ENCODE measurements around the gene HBG2. TPM values are rescaled to one million over a fixed set of nuclear protein-coding genes. Genes with fewer than 3 reads are reported as not detected.

Gene HBG2
- total RNA-seq, 2 experiments from 2014 or later = not detected

DNA sequence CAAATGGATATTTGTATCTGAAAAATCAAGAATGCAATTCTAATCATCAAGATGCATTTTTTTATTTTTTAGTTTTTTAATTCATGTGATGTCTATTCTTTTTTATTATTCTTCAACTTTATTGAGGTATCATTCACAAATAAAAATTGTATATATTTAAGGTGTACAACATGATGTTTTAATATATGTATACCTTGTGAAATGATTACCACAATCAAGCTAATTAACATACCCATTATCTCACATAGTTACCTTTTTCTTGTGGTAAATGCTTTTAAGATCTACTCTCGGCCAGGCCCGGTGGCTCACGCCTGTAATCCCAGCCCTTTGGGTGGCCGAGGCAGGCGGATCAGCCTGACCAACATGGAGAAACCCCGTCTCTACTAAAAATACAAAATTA is 31.4 kb downstream of the HBG2 start:
- H3K27ac Mint-ChIP-seq = no peak overlapping the region
- POLR2A ChIA-PET = no interaction called here
- CTCF ChIA-PET = no interaction called here
- DNase-seq = no peak
- intact Hi-C loops (cut with micrococcal nuclease) = no loop called here
- ATAC-seq = no peak
- peaks cover 4% of the 10 kb centered on the region for H3K9me3 Mint-ChIP-seq
- no peaks in the 10 kb centered on the region for H3K4me1 Mint-ChIP-seq (ENCODE audit: low read depth)
- peaks cover 5% of the 10 kb centered on the region for H3K27me3 Mint-ChIP-seq
- no peaks in the 10 kb centered on the region for H3K36me3 Mint-ChIP-seq (ENCODE audit: low read depth)
- TF ChIP-seq, protein P1, sequence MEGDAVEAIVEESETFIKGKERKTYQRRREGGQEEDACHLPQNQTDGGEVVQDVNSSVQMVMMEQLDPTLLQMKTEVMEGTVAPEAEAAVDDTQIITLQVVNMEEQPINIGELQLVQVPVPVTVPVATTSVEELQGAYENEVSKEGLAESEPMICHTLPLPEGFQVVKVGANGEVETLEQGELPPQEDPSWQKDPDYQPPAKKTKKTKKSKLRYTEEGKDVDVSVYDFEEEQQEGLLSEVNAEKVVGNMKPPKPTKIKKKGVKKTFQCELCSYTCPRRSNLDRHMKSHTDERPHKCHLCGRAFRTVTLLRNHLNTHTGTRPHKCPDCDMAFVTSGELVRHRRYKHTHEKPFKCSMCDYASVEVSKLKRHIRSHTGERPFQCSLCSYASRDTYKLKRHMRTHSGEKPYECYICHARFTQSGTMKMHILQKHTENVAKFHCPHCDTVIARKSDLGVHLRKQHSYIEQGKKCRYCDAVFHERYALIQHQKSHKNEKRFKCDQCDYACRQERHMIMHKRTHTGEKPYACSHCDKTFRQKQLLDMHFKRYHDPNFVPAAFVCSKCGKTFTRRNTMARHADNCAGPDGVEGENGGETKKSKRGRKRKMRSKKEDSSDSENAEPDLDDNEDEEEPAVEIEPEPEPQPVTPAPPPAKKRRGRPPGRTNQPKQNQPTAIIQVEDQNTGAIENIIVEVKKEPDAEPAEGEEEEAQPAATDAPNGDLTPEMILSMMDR (IDR thresholded peaks at IDR 0.05) = no peak
- no peak overlapping the region for H3K4me3 Mint-ChIP-seq

DNA sequence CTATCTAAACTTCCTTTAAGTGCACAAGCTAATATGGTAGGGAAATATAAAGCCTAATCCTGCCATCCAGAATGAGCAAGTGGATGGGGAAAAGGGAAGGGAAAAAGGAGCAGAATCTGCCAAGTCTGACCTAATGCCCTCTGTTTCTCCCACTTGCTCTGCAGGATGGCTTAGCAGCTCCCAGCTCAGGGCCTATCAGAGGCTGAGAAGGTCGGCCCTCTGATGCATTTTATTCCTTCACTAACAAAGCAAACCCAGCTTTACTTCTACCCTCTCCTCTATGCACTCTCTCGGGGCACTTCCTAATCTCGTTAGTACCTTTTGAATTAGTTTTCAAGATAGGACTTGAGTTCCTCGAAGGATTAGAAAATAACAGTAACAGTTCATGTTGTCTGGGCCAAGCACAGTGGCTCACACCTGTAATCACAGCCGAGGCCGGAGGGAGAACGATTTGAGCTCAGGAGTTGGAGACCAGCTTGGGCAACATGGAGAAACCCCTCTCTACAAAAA is 44.1 kb downstream of the HBG2 start:
- no peaks in the 10 kb centered on the region for H3K27me3 Mint-ChIP-seq
- POLR2A ChIA-PET = no interaction called here

DNA sequence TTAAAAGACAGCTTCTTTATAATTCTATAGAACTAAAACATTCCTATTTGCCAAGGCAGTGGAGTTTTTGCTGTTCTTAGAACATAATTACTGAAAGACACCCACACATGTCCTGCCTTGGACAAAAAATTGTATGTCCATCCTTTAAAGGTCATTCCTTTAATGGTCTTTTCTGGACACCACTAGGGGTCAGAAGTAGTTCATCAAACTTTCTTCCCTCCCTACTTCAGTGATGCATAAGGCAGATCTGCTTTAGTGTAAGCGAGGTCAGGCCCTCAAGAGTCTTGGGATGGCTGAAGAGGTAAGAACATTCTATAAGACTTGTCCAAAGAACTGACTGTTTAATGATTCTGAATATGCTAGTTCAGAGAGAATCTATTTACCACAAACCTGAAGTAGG is 49.8 kb downstream of the HBG2 start:
- TF ChIP-seq, protein P1 (IDR thresholded peaks at IDR 0.05) = peak; percentile 23
- Mint-ChIP-seq H3K4me3 (no peak overlapping the region), H3K27me3 (peaks cover 1% of the 10 kb centered on the region), H3K36me3 (ENCODE audit: low read depth) (no peaks in the 10 kb centered on the region), H3K4me1 (ENCODE audit: low read depth) (no peaks in the 10 kb centered on the region), H3K9me3 (no peaks in the 10 kb centered on the region), H3K27ac (no peak overlapping the region)
- ChIA-PET CTCF (no interaction called here), POLR2A (no interaction called here)
- DNase-seq (no peak), ATAC-seq (no peak)
- intact Hi-C loops (cut with micrococcal nuclease) = no loop called here

More for the DNA sequence above, 44.1 kb downstream of the HBG2 start:
- ATAC-seq (no peak), DNase-seq (no peak)
- TF ChIP-seq, protein P1 (IDR thresholded peaks at IDR 0.05) = no peak
- H3K9me3 Mint-ChIP-seq = peaks cover 2% of the 10 kb centered on the region
- H3K4me3 Mint-ChIP-seq = no peak overlapping the region
- no peaks in the 10 kb centered on the region for H3K36me3 Mint-ChIP-seq (ENCODE audit: low read depth)
- H3K27ac Mint-ChIP-seq = no peak overlapping the region
- CTCF ChIA-PET = no interaction called here
- H3K4me1 Mint-ChIP-seq (ENCODE audit: low read depth) = no peaks in the 10 kb centered on the region
- intact Hi-C loops (cut with micrococcal nuclease) = no loop called here

DNA sequence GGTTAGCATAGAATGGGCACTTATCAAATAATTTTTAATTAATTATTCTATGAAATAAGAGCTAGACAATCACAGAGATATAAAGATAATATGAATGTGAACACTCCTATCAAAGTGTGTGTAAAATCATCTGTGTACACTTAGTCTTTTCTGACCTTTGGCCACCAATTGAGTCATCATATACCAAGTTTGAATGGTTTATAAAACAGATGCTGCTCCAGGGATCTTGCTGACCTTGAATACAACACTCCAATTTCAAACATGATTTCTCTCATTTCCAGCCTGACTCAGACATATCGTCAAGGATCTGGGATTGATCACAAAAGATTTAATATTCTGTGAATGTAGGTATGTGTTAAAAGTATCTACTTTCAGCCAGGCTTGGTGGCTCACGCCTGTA is 51.2 kb downstream of the HBG2 start:
- POLR2A ChIA-PET = no interaction called here
- CTCF ChIA-PET = no interaction called here
- no peak for DNase-seq
- TF ChIP-seq, protein P1 (IDR thresholded peaks at IDR 0.05) = no peak
- no peak overlapping the region for H3K27ac Mint-ChIP-seq
- intact Hi-C loops (cut with micrococcal nuclease) = no loop called here
- no peaks in the 10 kb centered on the region for H3K36me3 Mint-ChIP-seq (ENCODE audit: low read depth)
- H3K27me3 Mint-ChIP-seq = peaks cover 1% of the 10 kb centered on the region
- no peaks in the 10 kb centered on the region for H3K9me3 Mint-ChIP-seq
- H3K4me3 Mint-ChIP-seq = no peak overlapping the region
- no peak for ATAC-seq
- H3K4me1 Mint-ChIP-seq (ENCODE audit: low read depth) = no peaks in the 10 kb centered on the region

Other genes starting within 250 kb of the HBG2 start
- gene OR52J3, start 208.3 kb downstream of the HBG2 start, total RNA-seq = not detected
- not detected for gene OR52E2, start 195.2 kb downstream of the HBG2 start, total RNA-seq
- gene OR52E1, start 185.2 kb downstream of the HBG2 start, total RNA-seq = not detected
- gene OR52A5, start 116.4 kb downstream of the HBG2 start, total RNA-seq = not detected
- not detected for gene OR52A1, start 100.0 kb downstream of the HBG2 start, total RNA-seq
- gene OR51V1, start 54.1 kb downstream of the HBG2 start, total RNA-seq = not detected
- not detected for gene HBB, start 27.7 kb downstream of the HBG2 start, total RNA-seq
- not detected for gene HBD, start 20.3 kb downstream of the HBG2 start, total RNA-seq
- gene HBG1, start 4.9 kb downstream of the HBG2 start, total RNA-seq = not detected
- not detected for gene HBE1, start 15.2 kb upstream of the HBG2 start, total RNA-seq
- gene OR51B4, start 47.2 kb upstream of the HBG2 start, total RNA-seq = not detected
- not detected for gene OR51B2, start 69.5 kb upstream of the HBG2 start, total RNA-seq
- not detected for gene OR51B5, start 88.7 kb upstream of the HBG2 start, total RNA-seq
- not detected for gene OR51B6, start 96.7 kb upstream of the HBG2 start, total RNA-seq
- not detected for gene OR51M1, start 129.0 kb upstream of the HBG2 start, total RNA-seq
- gene OR51Q1, start 167.3 kb upstream of the HBG2 start, total RNA-seq = not detected
- gene OR51I1, start 186.7 kb upstream of the HBG2 start, total RNA-seq = not detected
- gene OR51I2, start 194.5 kb upstream of the HBG2 start, total RNA-seq = not detected
- gene OR52D1, start 233.9 kb upstream of the HBG2 start, total RNA-seq = not detected

All from activated CD8-positive, alpha-beta T cell treated with anti-CD3 and anti-CD28 coated beads for 36 hours (primary cell).